H1 (cell line): ENCODE results near the gene NIPAL1.

ENCODE experiments used
- ASH2L ChIP-seq: fragments of 200-600, 300-600 bp; sonication (generic); IDR thresholded peaks from one replicate; pipeline ENCODE4 v1.7.1; 2017; ENCODE audit warnings: low read length
- CREB1 ChIP-seq: IDR thresholded peaks from 2 replicates; pipeline ENCODE4 v1.6.1; 2012; ENCODE audit warnings: inconsistent platforms
- CTCF ChIP-seq, 3 experiments: IDR thresholded peaks; 1 replicate in 2 of 3; 2 replicates in 1 of 3; pipeline versions ENCODE4 v1.5.1 to v1.6.1; 2011; ENCODE audit warnings: low read length in 3 of 3, mild to moderate bottlenecking in 3 of 3, inconsistent platforms in 2 of 3, low read depth in 1 of 3, moderate library complexity in 1 of 3; ENCODE audit not compliant: insufficient read depth in 1 of 3; ENCODE audit errors: control extremely low read depth in 1 of 3
- EP300 ChIP-seq, 2 experiments: IDR thresholded peaks; 1 replicate in 1 of 2; 2 replicates in 1 of 2; pipeline ENCODE4 v1.6.1; 2011 to 2012; ENCODE audit warnings: low read depth in 2 of 2, low read length in 2 of 2, mild to moderate bottlenecking in 2 of 2, borderline replicate concordance in 1 of 2, inconsistent platforms in 1 of 2, moderate library complexity in 1 of 2
- KDM1A ChIP-seq: fragments of 200-600, 300-600 bp; sonication (generic); IDR thresholded peaks from 2 replicates; pipeline ENCODE4 v1.7.1; 2016; ENCODE audit warnings: mild to moderate bottlenecking, low read length, borderline replicate concordance
- MAFK ChIP-seq: IDR thresholded peaks from 2 replicates; pipeline ENCODE4 v1.6.1; 2012; ENCODE audit warnings: low read depth, mild to moderate bottlenecking, improper control_type of control experiment, low read length
- POLR2AphosphoS5 ChIP-seq: IDR thresholded peaks from 2 replicates; pipeline ENCODE4 v1.6.1; 2011; ENCODE audit warnings: low read depth, low read length
- SIN3A ChIP-seq, 2 experiments: IDR thresholded peaks in 1 of 2; conservative IDR thresholded peaks in 1 of 2; 2 replicates each; pipeline ENCODE4 v1.6.1; 2011 to 2012; ENCODE audit warnings: low read length in 2 of 2, improper control_type of control experiment in 1 of 2, low read depth in 1 of 2, mild to moderate bottlenecking in 1 of 2
- SP1 ChIP-seq: IDR thresholded peaks from 2 replicates; pipeline ENCODE4 v1.6.1; 2011; ENCODE audit warnings: low read depth, low read length
- SUZ12 ChIP-seq: fragments of 200-600 bp; sonication (generic); IDR thresholded peaks from 2 replicates; pipeline ENCODE4 v1.6.1; 2012; ENCODE audit warnings: mild to moderate bottlenecking, inconsistent platforms, low read length, moderate library complexity, mixed read lengths
- TAF7 ChIP-seq: optimal IDR thresholded peaks from 2 replicates; pipeline ENCODE3; 2011; ENCODE audit warnings: low read depth, mild to moderate bottlenecking, inconsistent platforms, low read length, moderate library complexity, borderline replicate concordance
- TF ChIP-seq, protein P1 (sequence below): IDR thresholded peaks from 2 replicates; pipeline ENCODE4 v1.6.1; 2012; ENCODE audit warnings: inconsistent platforms
- TF ChIP-seq, protein P2 (sequence below): IDR thresholded peaks from 2 replicates; pipeline ENCODE4 v1.6.1; 2011; ENCODE audit warnings: low read length, improper control_type of control experiment

DNA sequence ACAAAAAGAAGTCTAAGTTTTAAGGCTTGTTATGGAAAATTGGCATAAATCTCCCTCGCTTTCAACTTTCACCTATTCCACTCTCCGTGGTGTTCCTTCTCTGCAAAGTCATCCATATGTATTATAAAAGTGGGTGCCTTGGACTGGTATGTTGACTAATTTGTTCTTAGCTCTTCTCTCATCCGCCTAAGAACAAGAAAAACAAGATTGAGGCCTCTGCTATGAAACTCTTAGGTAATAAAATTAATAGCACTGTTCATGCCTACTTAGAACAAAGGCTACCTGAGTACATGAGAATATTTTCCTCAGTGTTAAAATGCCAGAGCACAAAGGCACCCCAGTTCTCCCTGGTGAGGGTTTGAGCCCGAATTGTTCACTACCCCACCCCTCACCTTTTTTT is 1.4 kb upstream of the NIPAL1 start:
- TF ChIP-seq ASH2L (no peak), POLR2AphosphoS5 (no peak), SIN3A (conservative IDR thresholded peaks at IDR 0.05 in 1 of 2, IDR thresholded peaks at IDR 0.05 in 1 of 2; ENCODE audit: low read depth in 1 of 2, low read length in 2 of 2) (no peak), KDM1A (no peak), CTCF (IDR thresholded peaks at IDR 0.05; ENCODE audit: control extremely low read depth in 1 of 3, insufficient read depth in 1 of 3, low read depth in 1 of 3, low read length in 3 of 3) (no peak), CREB1 (no peak), SUZ12 (no peak), SP1 (no peak), EP300 (IDR thresholded peaks at IDR 0.05; ENCODE audit: borderline replicate concordance in 1 of 2, low read depth in 2 of 2, low read length in 2 of 2) (no peak), TAF7 (no peak), MAFK (no peak)
- TF ChIP-seq, protein P1, sequence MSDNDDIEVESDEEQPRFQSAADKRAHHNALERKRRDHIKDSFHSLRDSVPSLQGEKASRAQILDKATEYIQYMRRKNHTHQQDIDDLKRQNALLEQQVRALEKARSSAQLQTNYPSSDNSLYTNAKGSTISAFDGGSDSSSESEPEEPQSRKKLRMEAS = no peak
- TF ChIP-seq, protein P2, sequence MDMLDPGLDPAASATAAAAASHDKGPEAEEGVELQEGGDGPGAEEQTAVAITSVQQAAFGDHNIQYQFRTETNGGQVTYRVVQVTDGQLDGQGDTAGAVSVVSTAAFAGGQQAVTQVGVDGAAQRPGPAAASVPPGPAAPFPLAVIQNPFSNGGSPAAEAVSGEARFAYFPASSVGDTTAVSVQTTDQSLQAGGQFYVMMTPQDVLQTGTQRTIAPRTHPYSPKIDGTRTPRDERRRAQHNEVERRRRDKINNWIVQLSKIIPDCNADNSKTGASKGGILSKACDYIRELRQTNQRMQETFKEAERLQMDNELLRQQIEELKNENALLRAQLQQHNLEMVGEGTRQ = no peak
